HG02571 (cell line): Measurements from ENCODE around the gene CHD5.

ENCODE experiments used
- ATAC-seq: cut with Tn5 transposase; IDR thresholded peaks from one replicate; pipeline ENCODE4 v1.9.1; 2021; ENCODE audit warnings: mild to moderate bottlenecking, moderate library complexity; ENCODE audit not compliant: unreplicated experiment

Gene CHD5

DNA sequence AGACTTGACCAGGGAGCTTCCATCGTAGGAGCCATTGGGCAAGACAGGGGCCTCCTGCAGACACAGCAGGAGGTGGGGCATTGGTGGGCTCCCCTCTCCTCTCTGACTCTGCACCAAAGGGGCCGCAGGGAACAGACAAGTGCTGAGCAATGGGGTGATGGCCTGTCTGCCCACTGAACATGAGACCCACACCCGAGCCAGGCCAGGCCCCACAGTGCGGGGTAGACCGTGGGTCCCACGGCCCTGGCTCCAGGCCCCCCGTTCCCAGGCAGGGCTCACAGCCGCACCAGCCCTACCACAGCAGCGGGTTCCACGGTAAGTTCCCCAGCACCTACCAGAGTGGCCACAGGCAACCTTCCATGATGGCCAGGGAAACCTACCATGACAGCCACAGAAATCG is 45.9 kb downstream of the CHD5 start:
- ATAC-seq: no peak

DNA sequence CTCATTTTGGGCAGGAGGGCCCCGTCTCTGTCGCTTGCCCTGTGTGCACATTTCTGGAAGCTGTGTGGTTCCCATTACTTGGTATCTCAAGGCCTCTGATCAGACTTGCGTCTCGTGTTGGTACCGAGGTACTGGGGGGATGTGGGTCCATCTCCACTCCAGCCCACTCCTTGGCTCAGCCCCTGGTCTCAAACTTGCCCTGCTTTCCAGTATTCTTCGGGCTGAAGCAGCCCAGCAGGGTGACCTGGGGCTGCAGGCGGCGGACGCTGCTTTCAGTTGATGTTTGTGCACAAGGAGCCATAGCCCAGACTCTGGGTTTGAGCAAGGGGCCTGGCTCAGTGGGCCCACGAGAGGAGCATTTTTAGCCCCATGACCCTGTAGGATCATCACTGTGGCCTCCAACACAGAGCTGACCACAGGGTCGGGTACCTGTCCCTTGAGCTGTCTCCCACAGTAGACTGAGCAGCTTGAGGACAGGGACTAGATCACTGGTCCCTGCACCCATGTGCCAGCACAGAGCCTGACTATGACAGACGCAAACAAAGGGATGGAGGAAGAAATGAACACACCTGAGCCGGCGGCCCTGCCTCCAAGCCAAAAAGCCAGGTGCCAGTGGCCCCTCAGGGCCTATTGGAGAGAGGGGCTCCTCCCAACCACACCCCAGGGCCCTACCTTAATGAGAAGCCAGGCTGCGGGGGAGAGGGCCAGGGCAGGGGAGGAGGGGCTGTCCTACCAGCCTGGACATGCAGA is 46.8 kb downstream of the CHD5 start:
- ATAC-seq: no peak

DNA sequence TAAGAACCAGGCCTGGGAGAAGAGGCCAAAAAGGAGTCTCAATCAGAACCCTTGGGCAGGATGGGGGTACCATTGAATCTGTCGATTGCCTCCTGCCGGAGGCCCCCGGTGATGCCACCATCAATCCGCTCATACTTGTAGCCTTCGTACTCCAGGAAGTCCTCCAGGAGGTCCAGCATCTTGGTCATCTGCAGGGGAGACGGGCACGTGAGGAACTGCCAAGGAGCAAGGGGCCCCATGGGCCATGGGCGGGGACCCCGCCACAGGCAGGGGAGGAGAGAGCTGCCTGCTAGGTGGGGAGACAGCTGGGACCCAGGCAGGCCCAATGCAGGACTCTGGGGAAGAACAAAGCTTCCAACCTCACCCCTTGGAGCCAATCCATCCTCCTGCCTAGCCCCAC is 48.6 kb downstream of the CHD5 start:
- ATAC-seq: no peak

DNA sequence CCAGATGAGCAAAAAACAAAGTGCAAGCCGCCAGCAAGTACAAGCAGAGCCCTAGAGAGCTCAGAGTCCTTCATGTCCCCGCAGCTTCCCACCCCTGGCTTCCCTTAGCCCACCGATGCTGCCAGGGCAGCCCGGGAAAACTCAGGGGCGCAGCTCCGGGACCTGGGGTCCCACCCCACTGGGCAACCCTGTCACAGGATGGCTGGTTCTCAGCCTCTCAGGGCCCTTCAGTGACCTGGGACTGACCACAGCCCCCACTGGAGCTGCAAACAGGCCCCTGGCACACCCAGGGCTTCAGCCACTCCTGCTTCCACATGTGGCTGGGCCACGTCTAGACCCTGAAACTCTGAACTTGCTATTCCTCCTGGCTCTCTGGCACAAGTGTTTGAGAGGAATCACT is 49.5 kb downstream of the CHD5 start:
- no peak for ATAC-seq

DNA sequence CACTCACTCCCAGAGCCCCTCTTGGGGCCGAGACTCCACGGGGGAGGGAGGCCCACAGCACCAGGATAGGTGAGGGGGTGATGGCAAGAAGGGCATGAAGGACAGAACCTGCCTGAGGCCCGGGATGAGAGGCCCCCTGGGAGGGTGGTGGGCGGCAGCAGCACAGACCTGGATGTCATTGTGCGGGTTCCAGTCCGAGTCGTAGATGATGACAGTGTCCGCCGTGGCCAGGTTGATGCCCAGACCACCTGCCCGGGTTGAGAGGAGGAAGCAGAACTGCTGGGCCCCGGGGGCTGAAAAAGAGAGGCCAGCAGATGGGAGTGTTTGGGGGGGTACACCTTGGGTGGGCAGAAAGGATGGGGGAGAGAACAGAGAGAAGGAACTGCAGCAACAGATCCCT is 50.1 kb downstream of the CHD5 start:
- ATAC-seq: no peak

DNA sequence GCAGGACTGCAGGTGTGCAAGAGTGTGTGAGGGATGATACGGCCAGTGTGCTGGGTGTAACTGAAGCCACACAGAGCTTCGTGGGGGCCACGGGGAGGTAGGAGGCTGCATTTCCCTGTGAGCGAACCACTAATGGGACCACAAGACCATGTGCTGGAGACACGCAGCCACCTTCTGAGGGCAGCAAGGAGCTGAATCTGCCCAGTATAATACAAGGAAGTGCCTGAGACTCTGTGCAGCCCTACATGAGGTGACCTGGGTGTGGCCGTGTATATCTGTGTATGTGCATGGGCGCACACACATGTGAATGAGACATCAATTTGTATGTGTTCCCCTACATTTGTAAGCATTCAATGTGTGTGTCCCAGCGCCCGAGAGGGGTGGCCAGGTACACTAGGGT is 50.8 kb downstream of the CHD5 start:
- no peak for ATAC-seq

DNA sequence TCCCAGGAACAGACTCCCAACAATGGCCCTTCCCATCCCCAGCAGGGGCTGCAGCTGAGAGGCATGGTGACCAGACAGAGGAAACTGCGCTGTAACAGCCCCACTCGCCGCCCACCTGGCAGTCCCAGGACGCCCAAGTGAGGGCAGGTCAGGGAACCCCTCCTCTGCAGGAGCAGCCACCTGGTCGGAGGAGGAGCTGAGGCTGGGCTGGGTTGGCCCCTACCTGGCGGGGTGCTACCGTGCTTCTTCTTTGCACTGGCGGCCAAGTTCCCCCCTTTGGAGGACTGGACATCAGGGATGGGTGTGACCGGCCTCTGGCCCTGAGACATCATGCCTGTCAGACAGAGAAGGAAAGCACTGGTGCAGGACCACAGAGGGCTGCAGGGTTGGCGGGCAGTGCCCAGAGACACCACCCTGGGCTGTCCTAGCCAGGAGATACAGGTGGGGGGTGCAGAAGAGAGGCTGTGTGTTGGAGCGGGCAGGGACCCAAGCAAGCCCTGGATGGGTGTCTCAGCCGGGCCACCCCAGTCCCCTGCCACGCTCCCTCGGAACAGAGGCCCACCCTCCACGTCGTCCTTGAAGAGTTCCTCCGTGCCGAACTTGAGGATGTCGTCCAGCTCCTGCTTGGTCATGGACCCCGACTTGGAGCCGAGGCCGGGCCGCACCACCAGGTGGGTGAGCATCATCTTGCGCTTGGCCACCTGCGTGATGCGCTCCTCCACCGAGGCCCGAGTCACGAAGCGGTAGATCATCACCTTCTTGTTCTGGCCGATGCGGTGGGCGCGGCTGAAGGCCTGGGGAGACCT is 51.6 kb downstream of the CHD5 start:
- ATAC-seq: no peak

DNA sequence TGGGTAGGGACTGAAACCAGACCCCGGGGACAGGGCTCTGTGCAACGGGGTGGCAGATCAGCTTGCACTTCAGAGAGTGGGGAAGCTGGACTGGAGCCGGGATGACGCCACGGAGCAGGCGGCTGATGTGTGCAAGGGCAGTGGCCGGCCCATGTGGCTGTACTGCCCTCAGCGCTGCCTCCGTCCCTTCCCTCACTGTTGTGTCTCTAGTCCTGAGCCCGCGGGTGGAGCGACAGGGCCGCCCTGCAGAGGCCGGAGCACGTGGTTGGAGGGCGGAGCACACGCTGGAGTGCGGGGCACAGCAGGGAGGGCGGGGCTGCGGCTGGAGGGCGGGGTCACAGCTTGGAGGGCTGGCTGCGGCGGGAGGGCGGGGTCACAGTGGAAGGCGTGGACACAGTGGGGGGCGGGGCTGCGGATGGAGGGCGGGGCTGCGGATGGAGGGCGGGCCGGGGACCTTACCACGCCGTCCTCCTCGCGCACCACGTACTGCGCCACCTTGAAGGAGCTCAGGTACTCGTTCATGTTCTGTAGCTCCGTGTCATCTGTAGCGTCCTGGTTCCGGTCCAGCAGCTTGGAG is 52.4 kb downstream of the CHD5 start:
- ATAC-seq: no peak

DNA sequence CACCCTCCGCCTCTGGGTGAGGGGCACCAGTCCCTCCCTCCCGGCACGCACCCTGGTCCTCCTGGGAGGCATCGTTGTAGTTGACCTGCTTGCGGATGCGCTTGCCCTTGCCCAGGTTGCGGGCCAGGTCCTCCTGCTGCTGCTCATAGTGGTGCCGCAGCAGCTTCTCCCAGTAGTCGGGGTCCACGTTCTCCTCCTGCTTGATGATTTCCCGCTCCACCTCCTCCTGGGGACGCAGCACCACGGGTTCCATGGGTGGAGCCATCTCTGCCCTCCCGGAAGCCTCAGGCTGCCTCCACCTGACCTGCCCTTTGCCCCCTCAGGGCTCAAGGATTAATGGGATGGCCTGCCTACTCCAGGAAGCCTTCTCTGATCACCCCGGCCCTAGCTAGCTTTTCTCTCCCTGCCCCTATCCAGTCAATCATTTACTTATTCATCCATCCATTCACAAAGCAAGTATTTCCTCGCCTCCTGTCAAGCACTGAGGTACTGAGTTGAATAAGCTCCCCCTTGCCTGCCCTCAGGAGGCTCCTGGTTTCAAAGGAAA is 53.5 kb downstream of the CHD5 start:
- no peak for ATAC-seq

DNA sequence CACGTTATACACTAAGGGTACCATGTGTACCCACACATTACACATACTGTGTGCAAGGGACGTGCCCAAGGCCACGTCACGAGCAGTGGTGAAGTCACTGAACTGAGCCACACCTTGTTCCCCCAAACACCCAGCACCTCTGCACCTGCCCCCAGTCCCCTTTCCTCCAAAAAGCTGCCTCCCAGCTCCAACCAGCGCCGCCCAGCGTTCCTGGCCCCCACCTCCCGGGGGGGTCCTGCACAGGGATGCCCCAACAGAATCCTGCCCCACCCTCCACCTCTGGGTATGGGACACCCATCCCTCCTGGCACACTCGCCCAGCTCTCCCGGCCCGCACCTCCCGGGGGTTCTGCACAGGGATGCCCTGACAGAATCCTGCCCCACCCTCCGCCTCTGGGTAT is 54.1 kb downstream of the CHD5 start:
- no peak for ATAC-seq

DNA sequence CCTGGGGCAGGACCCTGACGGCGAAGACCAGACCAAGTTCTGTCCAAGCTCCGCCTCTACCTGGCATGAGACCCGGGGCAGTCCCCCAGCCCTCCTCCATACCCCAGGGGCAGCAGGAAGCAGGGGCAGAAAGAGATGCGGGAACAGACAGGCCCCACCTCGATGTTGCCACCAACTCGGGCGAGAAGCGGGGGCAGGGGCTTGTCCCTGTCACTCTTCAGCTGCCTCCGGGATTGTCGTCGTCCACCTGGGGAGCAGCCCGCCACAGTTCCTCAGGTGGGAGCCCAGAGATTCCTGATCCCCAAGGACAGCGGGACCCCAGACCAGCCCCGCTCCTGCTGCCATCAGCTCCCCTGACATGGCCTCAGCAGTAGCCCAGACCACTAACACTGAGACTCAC is 54.8 kb downstream of the CHD5 start:
- ATAC-seq: no peak

DNA sequence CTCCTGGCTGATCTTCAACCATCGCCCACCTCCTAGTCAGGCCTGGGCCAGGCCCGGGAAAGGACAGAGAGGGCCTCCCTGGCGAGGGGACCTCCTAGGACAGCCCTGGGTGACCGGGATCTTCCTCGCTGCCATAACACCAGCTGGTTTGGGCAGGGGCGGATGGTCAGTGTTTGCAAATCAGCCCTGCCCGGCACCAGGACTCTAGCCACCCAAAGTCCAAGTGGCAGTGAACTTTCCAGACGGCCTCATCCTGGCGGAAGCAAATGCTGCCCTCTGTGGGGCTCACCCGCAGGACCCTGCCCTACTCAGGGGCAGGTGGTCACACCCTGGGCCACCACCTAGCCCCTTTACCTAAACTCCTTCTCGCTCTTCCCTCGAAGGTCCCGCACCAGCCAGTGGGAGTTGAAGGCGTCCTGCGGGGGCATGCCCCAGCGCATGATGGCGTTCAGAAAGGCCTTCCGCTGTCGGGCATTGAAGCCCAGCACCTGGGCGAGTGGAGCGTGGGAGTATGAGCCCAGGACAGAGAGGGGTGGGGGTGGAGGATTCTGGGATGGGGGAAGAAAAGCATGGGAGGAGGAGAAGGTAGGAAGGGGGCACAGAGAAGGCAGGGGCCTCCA is 55.3 kb downstream of the CHD5 start:
- ATAC-seq: no peak

DNA sequence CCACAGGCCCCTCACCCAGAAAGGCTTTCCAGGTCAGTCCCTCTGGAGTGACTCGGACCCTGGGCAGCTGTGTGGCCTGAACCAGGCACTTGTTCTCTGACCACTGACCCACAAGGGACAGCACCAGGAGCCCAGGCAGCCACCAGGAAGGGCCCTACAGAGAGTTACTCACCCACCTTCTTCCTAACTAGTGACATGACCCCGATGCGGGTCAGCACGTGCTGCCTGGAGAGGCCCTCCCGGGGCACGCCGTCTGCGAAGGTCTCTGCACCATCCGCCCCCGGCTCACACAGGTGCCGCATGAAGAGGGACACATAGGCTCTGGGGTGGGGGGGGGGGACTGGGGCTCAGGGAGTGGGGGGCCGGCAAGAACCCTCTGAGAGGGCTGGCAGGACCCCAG is 55.8 kb downstream of the CHD5 start:
- ATAC-seq: no peak

DNA sequence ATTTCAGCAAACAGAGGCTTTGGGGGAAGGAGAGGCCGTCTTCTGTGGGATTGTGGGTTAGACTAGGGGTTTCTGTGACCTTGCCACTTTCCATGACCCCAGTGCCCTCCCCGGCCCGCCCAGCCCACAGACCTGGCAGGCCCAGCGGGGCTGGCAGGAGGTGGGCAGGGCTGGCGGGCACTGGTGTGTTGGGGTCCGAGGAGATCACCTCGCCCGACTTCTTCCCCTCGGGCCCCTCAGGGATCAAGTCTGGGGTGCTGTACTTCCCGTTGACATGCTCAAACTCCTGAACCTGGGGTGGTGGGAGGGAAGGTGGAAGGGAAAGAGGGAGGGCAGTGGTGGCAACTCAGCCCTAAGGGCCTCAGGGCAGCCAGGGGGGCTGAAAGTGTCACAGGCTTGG is 56.3 kb downstream of the CHD5 start:
- ATAC-seq: no peak

DNA sequence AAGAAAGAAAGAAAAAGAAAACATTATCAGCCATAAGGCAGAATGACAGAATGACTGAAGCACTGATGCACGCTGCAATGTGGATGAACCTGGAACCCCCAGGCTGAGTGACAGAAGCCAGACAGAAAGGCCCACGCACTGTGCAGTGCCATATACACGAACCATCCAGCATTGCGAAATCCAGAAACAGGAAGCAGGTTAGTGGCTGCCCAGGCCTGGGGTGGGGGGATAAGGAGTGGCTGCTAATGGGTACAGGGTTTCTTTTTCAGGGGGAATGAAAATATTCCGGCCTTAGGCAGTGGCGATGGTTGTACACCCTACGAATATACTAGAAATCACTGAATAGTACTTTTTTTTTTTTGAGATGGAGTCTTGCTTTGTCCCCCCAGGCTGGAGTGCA is 57.0 kb downstream of the CHD5 start:
- ATAC-seq: no peak

DNA sequence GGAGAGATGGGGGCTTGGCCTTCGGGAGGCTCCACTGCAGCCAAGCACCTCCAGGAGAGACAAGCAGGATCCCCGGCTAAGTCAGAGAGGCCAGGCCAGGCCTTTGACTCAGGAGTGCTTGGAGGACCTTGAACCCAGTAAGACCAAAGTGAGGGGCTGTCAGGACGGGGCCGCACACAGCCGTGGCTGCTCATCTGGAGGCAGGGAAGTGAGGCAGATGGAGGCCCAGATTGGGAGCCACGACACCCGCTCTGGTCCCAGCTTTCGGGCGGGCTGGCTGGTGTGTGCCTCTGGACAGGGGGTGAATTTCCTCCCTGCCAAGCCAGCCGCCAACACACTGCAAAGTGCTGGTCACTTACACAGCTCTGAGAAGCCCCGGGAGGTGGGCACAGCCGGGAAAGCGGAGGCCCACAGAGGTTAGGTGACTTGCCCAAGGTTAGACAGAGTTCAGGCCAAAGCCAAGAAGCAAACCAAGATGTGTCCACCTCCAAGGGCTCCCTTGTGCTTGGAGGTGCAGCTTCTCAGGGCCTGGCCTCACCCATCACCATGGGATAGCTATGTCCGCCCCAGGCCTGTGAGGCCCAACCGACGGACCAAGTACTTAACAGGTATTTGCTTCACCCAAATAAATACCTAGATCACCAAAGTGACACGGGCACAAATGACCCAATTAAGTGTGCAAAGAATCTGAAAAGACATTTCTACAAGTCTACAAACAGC is 58.3 kb downstream of the CHD5 start:
- no peak for ATAC-seq

DNA sequence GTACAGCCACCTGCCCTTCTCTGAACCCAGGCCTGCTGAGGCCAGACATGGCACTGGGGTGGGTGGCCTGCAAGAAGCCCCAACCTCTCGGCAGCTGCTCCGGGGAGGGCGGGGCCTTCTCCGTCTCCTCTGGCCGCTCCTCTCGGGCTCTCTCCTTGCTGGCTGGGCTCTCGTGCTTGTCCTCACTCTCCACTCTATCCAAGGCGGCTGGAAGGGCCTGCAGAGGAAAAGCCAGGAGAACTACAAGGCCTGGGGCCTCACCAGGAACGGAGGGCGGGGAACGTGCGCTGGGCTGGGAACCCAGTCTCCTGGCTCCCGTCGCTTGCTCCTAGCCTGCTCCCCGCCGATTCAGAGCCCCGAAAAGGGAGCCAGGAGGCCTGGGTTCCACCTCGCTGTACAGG is 59.1 kb downstream of the CHD5 start:
- no peak for ATAC-seq

DNA sequence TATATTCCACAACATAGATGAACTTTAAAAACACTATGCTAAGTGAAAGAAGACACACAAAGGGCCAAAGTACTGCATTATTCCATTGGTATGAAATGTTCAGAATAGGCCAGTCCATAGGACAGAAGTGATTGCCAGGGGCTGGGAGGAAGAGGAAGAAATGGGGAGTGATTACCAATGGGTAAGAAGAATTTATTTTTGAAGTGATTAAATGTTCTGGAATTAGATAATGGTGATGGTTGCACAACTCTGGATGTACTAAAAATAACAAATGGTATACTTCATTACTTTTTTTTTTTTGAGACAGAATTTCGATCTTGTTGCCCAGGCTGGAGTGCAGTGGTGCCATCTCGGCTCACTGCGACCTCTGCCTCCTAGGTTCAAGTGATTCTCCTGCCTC is 61.7 kb downstream of the CHD5 start:
- ATAC-seq: no peak

DNA sequence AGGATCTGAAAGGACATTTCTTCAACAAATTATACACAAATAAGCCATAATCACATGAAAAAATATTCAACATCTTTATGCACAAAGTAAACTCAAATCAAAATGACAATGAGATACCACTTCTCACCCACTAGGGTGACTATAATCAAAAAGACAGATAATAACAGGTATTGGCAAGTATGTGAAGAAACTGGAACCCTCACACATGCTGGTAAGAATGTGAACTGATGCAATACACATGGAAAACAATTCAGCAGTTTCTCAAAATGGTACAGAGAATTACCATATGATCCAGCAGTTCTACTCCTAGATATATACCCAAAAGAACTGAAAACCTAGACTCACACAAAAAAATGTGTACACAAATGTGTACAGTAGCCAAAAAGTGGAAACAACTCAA is 62.5 kb downstream of the CHD5 start:
- no peak for ATAC-seq

DNA sequence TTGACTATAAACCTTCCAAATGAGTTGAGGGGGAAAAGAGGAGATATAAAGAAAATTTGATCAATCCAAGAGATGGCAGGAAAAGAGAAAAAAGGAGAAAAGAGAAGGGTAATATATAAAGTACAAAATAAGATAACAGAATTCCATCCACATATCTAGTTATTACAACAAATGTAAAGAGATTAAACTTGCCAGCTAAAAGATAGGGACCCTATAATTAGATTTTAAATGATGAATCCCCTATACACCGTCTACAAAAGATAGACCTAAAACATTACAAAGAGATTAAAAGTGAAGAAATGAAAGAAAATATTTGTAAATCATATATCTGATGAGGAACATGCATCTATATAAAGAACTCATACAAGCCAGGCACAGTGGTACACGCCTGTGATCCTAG is 63.1 kb downstream of the CHD5 start:
- no peak for ATAC-seq

DNA sequence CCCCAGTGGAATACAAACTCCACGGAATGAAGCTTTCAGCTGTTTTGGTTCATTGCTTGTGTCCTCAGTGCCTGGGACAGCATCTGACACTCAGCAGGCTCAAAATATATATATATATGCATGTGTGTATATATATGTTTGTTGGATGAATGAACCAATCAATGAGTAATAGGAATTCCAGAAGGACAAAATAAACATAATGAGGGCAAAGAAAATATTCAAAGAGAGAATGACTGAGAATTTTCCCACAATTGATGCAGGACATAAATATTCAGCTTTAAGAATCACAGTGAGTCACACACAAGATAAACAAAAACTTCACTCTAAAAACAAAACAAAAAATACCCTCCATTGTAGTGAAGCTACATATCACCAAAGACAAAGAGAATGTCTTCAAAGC is 64.0 kb downstream of the CHD5 start:
- ATAC-seq: no peak
